Trophoblast cell (in vitro differentiated cells and primary cell): ENCODE results near the gene ITPKB.

Source experiments
- DNase-seq, 2 donors: peaks; one replicate each; pipeline ENCODE4 v3.0.0-alpha.2; 2016
- H2AFZ ChIP-seq: 2 replicates; pipeline ENCODE4 v1.6.1; 2013; ENCODE audit warnings: low read length, moderate library complexity, mild to moderate bottlenecking; ENCODE audit not compliant: insufficient read depth, poor library complexity
- H2AK5ac ChIP-seq: 2 replicates; pipeline ENCODE4 v1.6.1; 2013; ENCODE audit warnings: mild to moderate bottlenecking, low read length
- H2BK120ac ChIP-seq: 2 replicates; pipeline ENCODE4 v1.6.1; 2013; ENCODE audit warnings: low read length, mild to moderate bottlenecking, moderate library complexity; ENCODE audit not compliant: insufficient read depth, poor library complexity
- H2BK12ac ChIP-seq: 2 replicates; pipeline ENCODE4 v1.6.1; 2013; ENCODE audit warnings: mild to moderate bottlenecking, low read length, moderate library complexity
- H2BK5ac ChIP-seq: 2 replicates; pipeline ENCODE4 v1.6.1; 2013; ENCODE audit warnings: low read length, low read depth, moderate library complexity, mild to moderate bottlenecking; ENCODE audit not compliant: poor library complexity
- H3K14ac ChIP-seq: 2 replicates; pipeline ENCODE4 v1.6.1; 2013; ENCODE audit warnings: mild to moderate bottlenecking, low read length
- H3K18ac ChIP-seq: 2 replicates; pipeline ENCODE4 v1.6.1; 2013; ENCODE audit warnings: mild to moderate bottlenecking, low read length
- H3K23ac ChIP-seq: 2 replicates; pipeline ENCODE4 v1.6.1; 2013; ENCODE audit warnings: low read length
- H3K27ac ChIP-seq: 2 replicates; pipeline ENCODE4 v1.5.1; 2013; ENCODE audit warnings: low read depth, mild to moderate bottlenecking, inconsistent platforms, low read length, moderate library complexity
- H3K27me3 ChIP-seq: 2 replicates; pipeline ENCODE4 v1.6.1; 2013; ENCODE audit warnings: inconsistent platforms, mild to moderate bottlenecking, low read length, moderate library complexity; ENCODE audit not compliant: insufficient read depth
- H3K36me3 ChIP-seq, 2 experiments: 1 replicate in 1 of 2; 2 replicates in 1 of 2; pipeline ENCODE4 v1.6.1; 2013; ENCODE audit warnings: low read length in 2 of 2, mild to moderate bottlenecking in 2 of 2, moderate library complexity in 1 of 2; ENCODE audit not compliant: insufficient read depth in 2 of 2, control insufficient read depth in 1 of 2
- H3K4ac ChIP-seq: 2 replicates; pipeline ENCODE4 v1.6.1; 2013; ENCODE audit warnings: low read depth, mild to moderate bottlenecking, low read length, moderate library complexity
- H3K4me1 ChIP-seq, 2 experiments: 1 replicate in 1 of 2; 2 replicates in 1 of 2; pipeline ENCODE4 v1.6.1; 2013; ENCODE audit warnings: low read length in 2 of 2, mild to moderate bottlenecking in 2 of 2, moderate library complexity in 1 of 2; ENCODE audit not compliant: insufficient read depth in 2 of 2, control insufficient read depth in 1 of 2
- H3K4me2 ChIP-seq: 2 replicates; pipeline ENCODE4 v1.6.1; 2013; ENCODE audit warnings: inconsistent platforms, mild to moderate bottlenecking, low read length, moderate library complexity
- H3K4me3 ChIP-seq: 2 replicates; pipeline ENCODE4 v1.5.1; 2013; ENCODE audit warnings: mild to moderate bottlenecking, low read depth, low read length, inconsistent platforms
- H3K79me1 ChIP-seq: one replicate; pipeline ENCODE4 v1.6.1; 2013; ENCODE audit warnings: low read length
- H3K79me2 ChIP-seq: 2 replicates; pipeline ENCODE4 v1.6.1; 2013; ENCODE audit warnings: low read length, mild to moderate bottlenecking; ENCODE audit not compliant: control insufficient read depth, insufficient read depth, poor library complexity
- H3K9ac ChIP-seq: 2 replicates; pipeline ENCODE4 v1.6.1; 2013; ENCODE audit warnings: mild to moderate bottlenecking, low read length
- H3K9me3 ChIP-seq: 2 replicates; pipeline ENCODE4 v1.6.1; 2013; ENCODE audit warnings: low read depth, mild to moderate bottlenecking, control low read depth, inconsistent platforms, low read length; ENCODE audit not compliant: insufficient read depth
- H4K12ac ChIP-seq: 2 replicates; pipeline ENCODE4 v1.6.1; 2013; ENCODE audit warnings: low read depth, mild to moderate bottlenecking, low read length, moderate library complexity
- H4K8ac ChIP-seq: 2 replicates; pipeline ENCODE4 v1.6.1; 2013; ENCODE audit warnings: low read depth, mild to moderate bottlenecking, low read length, moderate library complexity
- H4K91ac ChIP-seq: one replicate; pipeline ENCODE4 v1.6.1; 2013; ENCODE audit warnings: low read depth, mild to moderate bottlenecking, low read length, moderate library complexity
- WGBS: extraction: QIAGEN DNeasy Blood & Tissue Kit; methylation state at CpG from one replicate; pipeline ENCODE4 v1.1.7; 2013; ENCODE audit warnings: missing lambda C conversion rate; ENCODE audit not compliant: insufficient read length, insufficient coverage; ENCODE audit errors: extremely low coverage; 5-methylcytosine and 5-hydroxymethylcytosine counted together

The ITPKB gene

DNA sequence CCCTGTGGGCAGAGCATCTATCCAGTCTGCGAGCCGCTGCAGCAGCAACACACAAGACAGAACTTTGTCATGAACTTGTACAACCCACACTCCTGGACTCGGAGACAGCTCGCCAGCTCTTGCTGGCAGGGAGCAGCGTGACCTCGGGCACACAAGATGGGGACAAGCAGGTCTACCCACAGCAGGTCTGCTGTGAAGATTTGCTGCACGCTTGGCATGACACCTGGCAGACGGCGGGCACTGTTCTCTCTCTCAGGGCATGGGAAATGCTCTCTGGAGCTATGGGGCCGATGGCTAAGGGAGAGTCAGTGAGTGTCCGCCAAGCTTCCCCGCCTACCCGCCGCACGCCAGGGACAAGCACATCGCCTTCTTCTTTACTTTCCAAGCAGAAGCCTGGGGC lies 100.5 kb downstream of the ITPKB start:
- H4K8ac ChIP-seq: no peak overlapping the region
- no peaks in the 10 kb centered on the region for H3K27me3 ChIP-seq
- no peak overlapping the region for H3K27ac ChIP-seq
- no peak overlapping the region for H3K23ac ChIP-seq
- no CpG with 5 or more reads among the region's 16 CpGs for WGBS
- no peak overlapping the region for H3K4me3 ChIP-seq
- no peak overlapping the region for H2BK12ac ChIP-seq
- DNase-seq: no peak
- H2BK120ac ChIP-seq: no peak overlapping the region
- peaks cover 0 to 2% of the 10 kb centered on the region in 2 experiments for H3K36me3 ChIP-seq
- no peak overlapping the region for H2AFZ ChIP-seq
- H3K79me1 ChIP-seq: peaks cover 2% of the 10 kb centered on the region
- peaks cover 18 to 22% of the 10 kb centered on the region in 2 experiments for H3K4me1 ChIP-seq
- H3K9me3 ChIP-seq: peaks cover 2% of the 10 kb centered on the region
- no peak overlapping the region for H2BK5ac ChIP-seq
- H3K9ac ChIP-seq: no peak overlapping the region
- H4K91ac ChIP-seq: no peak overlapping the region
- H3K14ac ChIP-seq: no peak overlapping the region
- no peak overlapping the region for H3K18ac ChIP-seq
- no peak overlapping the region for H2AK5ac ChIP-seq
- no peak overlapping the region for H3K4me2 ChIP-seq
- H4K12ac ChIP-seq: no peak overlapping the region
- no peak overlapping the region for H3K4ac ChIP-seq
- no peaks in the 10 kb centered on the region for H3K79me2 ChIP-seq

GRCh38 chr1:226638001-226638601 lies 101.0 kb downstream of the ITPKB start:
- WGBS: no CpG with 5 or more reads among the region's 10 CpGs

GRCh38 chr1:226637147-226637935 lies 101.7 kb downstream of the ITPKB start:
- H3K4me2 ChIP-seq: no peak overlapping the region
- H3K4me3 ChIP-seq: no peak overlapping the region
- H3K23ac ChIP-seq: no peak overlapping the region
- peak in 1 of 2 donors; percentile 57 for DNase-seq
- no peak overlapping the region for H3K18ac ChIP-seq
- H3K79me2 ChIP-seq: no peaks in the 10 kb centered on the region
- no CpG with 5 or more reads among the region's 29 CpGs for WGBS
- no peak overlapping the region for H2AFZ ChIP-seq
- H4K91ac ChIP-seq: no peak overlapping the region
- no peak overlapping the region for H2BK12ac ChIP-seq
- H3K9ac ChIP-seq: no peak overlapping the region
- H3K79me1 ChIP-seq: peaks cover 2% of the 10 kb centered on the region
- H3K27me3 ChIP-seq: no peaks in the 10 kb centered on the region
- H2AK5ac ChIP-seq: no peak overlapping the region
- peaks cover 11 to 13% of the 10 kb centered on the region in 2 experiments for H3K4me1 ChIP-seq
- H3K36me3 ChIP-seq: peaks cover 0 to 2% of the 10 kb centered on the region in 2 experiments
- no peak overlapping the region for H3K14ac ChIP-seq
- no peak overlapping the region for H2BK120ac ChIP-seq
- H4K8ac ChIP-seq: no peak overlapping the region
- no peak overlapping the region for H3K4ac ChIP-seq
- H2BK5ac ChIP-seq: no peak overlapping the region
- H4K12ac ChIP-seq: no peak overlapping the region
- no peaks in the 10 kb centered on the region for H3K9me3 ChIP-seq
- no peak overlapping the region for H3K27ac ChIP-seq

More at GRCh38 chr1:226638001-226638601, 101.0 kb downstream of the ITPKB start:
- H2BK12ac ChIP-seq: no peak overlapping the region
- H3K36me3 ChIP-seq: peaks cover 0 to 2% of the 10 kb centered on the region in 2 experiments
- H4K12ac ChIP-seq: no peak overlapping the region
- no peak overlapping the region for H3K4me3 ChIP-seq
- no peaks in the 10 kb centered on the region for H3K27me3 ChIP-seq
- H3K18ac ChIP-seq: no peak overlapping the region
- no peak overlapping the region for H3K9ac ChIP-seq
- H4K8ac ChIP-seq: no peak overlapping the region
- H3K79me1 ChIP-seq: peaks cover 2% of the 10 kb centered on the region
- H3K27ac ChIP-seq: no peak overlapping the region
- peaks cover 16 to 18% of the 10 kb centered on the region in 2 experiments for H3K4me1 ChIP-seq
- no peak overlapping the region for H2BK120ac ChIP-seq
- no peak overlapping the region for H3K4me2 ChIP-seq
- H4K91ac ChIP-seq: no peak overlapping the region
- no peak overlapping the region for H2AFZ ChIP-seq
- H2AK5ac ChIP-seq: no peak overlapping the region
- H3K23ac ChIP-seq: no peak overlapping the region
- H3K79me2 ChIP-seq: no peaks in the 10 kb centered on the region
- H3K14ac ChIP-seq: no peak overlapping the region
- no peak overlapping the region for H3K4ac ChIP-seq
- no peak overlapping the region for H2BK5ac ChIP-seq
- H3K9me3 ChIP-seq: peaks cover 2% of the 10 kb centered on the region
- no peak for DNase-seq

DNA sequence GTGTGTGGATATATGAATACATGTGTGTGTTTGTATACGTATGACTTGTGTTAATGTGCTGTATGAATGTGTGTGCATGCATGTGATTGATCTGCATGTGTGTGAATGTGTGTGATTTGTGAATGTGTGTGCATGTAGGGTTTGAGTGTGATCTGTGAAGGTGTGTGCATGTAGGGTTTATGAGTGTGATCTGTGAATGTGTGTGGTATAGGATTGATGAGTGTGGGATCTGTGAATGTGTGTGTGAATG lies 102.3 kb downstream of the ITPKB start:
- H3K79me2 ChIP-seq: no peaks in the 10 kb centered on the region
- H3K27ac ChIP-seq: no peak overlapping the region
- H3K36me3 ChIP-seq: peaks cover 0 to 2% of the 10 kb centered on the region in 2 experiments
- no peak overlapping the region for H2AK5ac ChIP-seq
- no CpG with 5 or more reads among the region's 1 CpG for WGBS
- no peak overlapping the region for H2BK5ac ChIP-seq
- H3K14ac ChIP-seq: no peak overlapping the region
- no peak overlapping the region for H3K23ac ChIP-seq
- no peaks in the 10 kb centered on the region for H3K27me3 ChIP-seq
- no peak overlapping the region for H2BK12ac ChIP-seq
- no peaks in the 10 kb centered on the region for H3K9me3 ChIP-seq
- H3K4ac ChIP-seq: no peak overlapping the region
- DNase-seq: no peak
- no peak overlapping the region for H3K9ac ChIP-seq
- no peak overlapping the region for H3K4me3 ChIP-seq
- no peak overlapping the region for H4K12ac ChIP-seq
- peaks cover 11 to 13% of the 10 kb centered on the region in 2 experiments for H3K4me1 ChIP-seq
- no peak overlapping the region for H2AFZ ChIP-seq
- no peak overlapping the region for H4K91ac ChIP-seq
- H2BK120ac ChIP-seq: no peak overlapping the region
- no peak overlapping the region for H3K18ac ChIP-seq
- H3K79me1 ChIP-seq: peaks cover 2% of the 10 kb centered on the region
- no peak overlapping the region for H4K8ac ChIP-seq
- H3K4me2 ChIP-seq: no peak overlapping the region
